Inflammatory macrophage (primary cell): ENCODE data around the gene MPDU1.

Source experiments
- DNase-seq, 2 donors: peaks; one replicate each; pipeline ENCODE4 v3.0.0-alpha.2; 2020 to 2022

Gene MPDU1

DNA sequence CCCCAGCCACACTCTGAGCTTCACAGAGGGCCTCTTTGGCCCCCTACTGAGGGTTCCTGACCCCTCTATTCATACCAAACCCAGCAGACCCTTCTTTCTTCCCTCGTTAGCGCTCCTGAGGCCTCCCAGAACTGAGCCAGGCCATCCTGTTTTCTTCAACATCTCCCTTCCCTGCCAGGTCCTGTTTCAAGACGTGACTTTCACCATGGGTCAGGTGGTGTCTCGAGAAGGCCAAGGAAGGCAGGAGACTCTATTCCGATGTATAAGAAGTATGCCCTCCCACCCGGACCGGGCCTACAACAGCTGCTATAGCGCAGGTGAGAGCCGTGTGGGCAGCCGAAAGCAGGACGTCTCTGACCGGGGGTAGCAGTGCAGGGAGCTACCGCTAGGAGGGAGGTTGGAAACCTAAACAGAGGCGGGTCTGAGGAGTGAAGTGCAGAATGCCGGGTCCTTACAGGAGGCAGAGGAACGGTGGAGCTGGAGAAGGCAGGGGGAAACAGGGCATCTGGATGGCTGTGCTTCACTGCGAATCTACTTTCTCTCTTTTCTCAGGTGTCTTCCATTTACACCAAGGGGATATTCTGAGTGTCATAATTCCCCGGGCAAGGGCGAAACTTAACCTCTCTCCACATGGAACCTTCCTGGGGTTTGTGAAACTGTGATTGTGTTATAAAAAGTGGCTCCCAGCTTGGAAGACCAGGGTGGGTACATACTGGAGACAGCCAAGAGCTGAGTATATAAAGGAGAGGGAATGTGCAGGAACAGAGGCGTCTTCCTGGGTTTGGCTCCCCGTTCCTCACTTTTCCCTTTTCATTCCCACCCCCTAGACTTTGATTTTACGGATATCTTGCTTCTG, 23.3 kb upstream of the MPDU1 start:
- DNase-seq: peak; percentile 62 to 64

- peak; percentile 79 to 88 for DNase-seq
Measured at GRCh38 chr17:7561028-7561575, 22.6 kb upstream of the MPDU1 start.

DNA sequence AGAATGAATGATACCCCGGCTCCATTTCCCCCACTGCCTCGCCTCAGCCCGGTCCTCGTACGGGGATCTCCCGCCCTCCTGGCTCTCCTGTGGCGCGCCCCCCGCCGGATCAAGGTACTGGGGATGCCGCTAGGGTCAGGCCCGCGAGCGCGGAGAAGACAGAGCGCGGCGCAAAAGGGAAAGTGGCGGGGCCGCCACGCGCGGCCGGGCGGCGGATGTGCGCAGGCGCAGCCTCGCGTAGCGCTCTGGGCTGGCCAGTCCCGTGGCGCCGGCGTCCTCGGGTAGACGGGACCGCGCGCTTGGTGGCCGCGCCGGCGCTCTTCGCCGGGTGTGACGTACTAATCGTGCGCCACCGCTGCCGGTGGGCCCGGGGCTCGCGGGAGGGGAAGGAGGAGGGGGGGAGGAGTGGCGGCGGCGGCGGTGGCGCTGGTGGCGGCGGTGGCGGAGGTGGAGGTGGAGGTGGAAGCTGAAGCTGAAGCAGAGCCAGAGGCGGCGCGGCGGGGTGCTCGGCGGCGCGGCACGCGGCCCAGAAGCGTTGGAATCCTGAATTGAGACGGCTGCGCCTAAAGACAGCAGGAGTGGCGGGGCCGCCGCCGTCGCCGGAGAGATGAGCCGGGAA, 22.0 kb upstream of the MPDU1 start, which contains the start of gene SENP3:
SENP3 (plus strand) TSS at position 331 of the 619 bp plus-strand sequence. CDS start 1,158 bp downstream, outside the sequence.
- peak; percentile 87 to 94 for DNase-seq

DNA sequence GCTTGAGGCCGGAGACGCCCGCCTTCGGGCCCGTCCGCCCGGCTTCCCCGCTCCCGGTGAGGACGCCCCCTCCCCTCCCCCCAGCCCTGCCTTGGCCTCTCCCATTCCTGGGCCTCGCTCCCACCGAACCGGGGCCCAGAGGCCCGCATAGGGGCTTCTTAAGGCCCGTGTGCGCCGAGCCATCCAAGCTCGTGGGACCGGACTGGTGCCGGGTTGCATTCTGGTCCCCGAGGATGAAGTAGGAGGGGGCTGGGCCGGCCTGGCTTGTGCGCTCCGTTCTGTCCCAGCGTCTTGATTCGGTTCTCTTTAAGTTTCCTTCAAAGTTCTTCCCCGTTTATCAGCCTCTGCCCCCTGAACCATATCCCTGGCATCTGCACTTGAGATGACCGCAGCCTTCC, 21.4 kb upstream of the MPDU1 start:
- DNase-seq: peak in 1 of 2 donors; percentile 4

GRCh38 chr17:7563115-7563869, 20.4 kb upstream of the MPDU1 start:
- DNase-seq: no peak

DNA sequence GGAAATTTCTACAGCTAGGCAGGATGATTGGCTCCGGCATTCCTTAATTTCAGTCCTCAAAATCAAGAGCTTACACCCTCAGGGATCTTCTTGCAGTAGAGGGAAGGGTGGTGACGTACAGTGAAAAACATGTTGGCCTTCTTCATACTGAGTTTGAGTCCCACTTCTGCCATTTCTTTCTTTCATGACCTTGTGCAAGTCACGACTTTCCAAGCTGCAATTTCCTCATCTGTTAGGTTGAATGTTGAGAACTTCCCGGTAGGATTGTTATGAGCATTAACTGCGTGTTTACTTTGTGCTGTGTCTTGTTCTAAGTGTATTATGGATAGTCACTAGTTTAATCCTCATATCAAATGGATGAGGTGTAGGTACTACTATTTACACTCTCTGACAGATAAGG, 14.1 kb upstream of the MPDU1 start:
- peak in 1 of 2 donors; percentile 24 for DNase-seq

GRCh38 chr17:7570351-7570750, 13.3 kb upstream of the MPDU1 start:
- no peak for DNase-seq

- no peak for DNase-seq
Measured at GRCh38 chr17:7572338-7572587, 11.4 kb upstream of the MPDU1 start.

DNA sequence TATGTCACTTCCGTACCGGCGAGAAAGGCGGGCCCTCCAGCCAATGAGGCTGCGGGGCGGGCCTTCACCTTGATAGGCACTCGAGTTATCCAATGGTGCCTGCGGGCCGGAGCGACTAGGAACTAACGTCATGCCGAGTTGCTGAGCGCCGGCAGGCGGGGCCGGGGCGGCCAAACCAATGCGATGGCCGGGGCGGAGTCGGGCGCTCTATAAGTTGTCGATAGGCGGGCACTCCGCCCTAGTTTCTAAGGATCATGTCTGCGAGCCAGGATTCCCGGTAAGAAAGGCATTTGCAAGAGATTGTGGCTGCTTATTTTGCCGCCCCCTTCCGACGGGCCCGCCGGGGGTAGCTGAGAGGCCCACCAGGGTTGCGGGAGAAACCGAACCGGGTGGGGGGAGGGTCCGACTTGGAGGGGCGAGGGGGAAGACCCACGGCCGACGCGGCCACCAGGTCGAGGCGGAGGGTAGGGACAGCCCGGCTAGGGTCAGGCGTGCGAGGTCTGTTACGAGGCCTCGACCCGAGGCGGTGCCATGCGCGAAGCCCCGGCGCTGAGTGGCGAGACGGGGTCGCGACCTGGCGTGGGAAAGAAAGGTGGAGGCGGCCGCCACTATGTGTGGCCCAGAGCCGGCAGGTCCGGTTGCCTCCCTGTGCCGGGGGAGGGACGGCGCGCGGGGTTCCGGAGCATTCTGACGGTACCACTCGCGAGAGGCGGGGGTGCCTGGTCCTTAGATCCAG, 10.9 kb upstream of the MPDU1 start:
- peak; percentile 100 for DNase-seq

DNA sequence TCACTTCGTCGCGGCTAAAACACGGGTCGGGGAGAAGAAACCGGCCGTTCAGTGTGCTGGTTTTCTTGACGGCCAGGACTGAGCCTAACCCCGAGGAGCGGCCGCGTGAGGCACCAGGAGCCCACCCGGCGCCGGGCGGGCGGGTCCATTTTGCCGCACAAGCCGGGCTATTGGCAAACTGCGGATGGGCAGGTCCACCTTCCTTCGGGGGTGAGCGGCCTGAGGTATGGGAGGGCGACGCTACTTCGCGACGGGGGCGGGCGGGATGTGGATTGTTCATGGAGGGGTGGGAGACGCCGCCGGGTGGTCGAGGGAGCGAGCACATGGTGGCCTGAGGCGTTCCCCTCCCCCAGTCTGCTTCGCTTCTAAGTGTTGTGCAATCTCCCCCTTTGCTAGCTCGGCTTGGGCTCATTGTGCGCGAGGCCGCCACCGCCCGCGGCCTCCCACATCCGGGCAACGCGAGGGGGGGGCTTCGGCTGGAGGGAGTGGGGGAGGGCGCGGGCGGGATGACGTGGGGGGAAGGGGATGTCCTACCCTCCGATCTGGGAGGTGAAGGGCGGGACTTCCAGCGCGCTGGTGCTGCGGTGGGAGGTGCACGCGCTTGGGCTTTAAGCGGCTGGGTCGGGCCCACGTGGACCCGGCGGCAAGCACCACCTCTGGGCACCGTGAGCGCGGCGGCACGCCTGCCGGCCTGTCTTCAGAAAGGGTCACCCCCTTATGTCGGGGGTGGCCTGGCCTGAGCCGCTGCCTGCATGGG, 10.2 kb upstream of the MPDU1 start:
- DNase-seq: peak; percentile 94

- peak in 1 of 2 donors; percentile 8 for DNase-seq
Measured at GRCh38 chr17:7574176-7574953, 9.3 kb upstream of the MPDU1 start.

DNA sequence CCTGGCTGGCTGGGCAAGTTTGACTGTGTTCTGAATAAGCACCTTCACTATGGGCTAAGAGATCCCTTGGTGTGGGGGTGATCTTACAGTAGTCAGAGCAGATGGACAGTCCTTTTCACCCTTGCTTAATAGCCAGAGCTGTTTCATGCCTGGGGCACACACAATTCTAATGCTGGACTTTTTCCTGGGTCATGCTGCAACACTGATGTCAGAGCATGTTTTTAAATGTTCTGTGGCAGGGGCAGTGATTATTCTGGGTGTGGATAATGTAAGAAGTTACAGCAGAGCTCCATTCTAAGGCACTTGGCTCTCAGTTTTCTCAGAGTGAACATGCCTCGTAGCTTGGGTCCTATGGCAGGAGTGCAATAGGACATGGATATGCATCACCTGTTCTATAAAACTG, 8.2 kb upstream of the MPDU1 start:
- no peak for DNase-seq

GRCh38 chr17:7575959-7576358, 7.7 kb upstream of the MPDU1 start:
- no peak for DNase-seq

DNA sequence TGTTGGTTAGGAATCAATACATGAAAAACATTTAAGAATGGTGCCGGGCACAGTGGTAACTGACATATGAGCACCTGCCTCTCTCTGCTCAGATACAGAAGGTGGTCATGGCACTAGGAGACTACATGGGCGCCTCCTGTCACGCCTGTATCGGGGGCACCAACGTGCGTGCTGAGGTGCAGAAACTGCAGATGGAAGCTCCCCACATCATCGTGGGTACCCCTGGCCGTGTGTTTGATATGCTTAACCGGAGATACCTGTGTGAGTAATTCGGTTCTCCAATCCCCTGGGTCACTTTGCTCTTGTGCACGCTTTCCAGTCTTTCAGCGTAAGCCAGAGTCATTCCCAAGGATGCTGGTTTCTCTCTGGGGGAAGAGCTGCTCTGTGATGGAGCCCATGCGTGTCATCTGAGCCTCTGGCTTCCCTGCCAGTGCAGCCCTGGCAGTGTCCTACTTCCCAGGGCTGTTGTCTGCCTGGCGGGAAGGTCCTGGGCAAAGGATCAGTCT, 7.2 kb upstream of the MPDU1 start:
- DNase-seq: no peak

- DNase-seq: no peak
Measured at GRCh38 chr17:7577327-7578199, 6.1 kb upstream of the MPDU1 start.

- peak; percentile 99 for DNase-seq
Measured at GRCh38 chr17:7579001-7579833, 4.4 kb upstream of the MPDU1 start, which contains the start of gene CD68. CD68 (plus strand) TSS chr17:7579638; CDS start chr17:7579678, 40 bp downstream.

GRCh38 chr17:7579834-7580603, 3.6 kb upstream of the MPDU1 start:
- DNase-seq: peak; percentile 62 to 75
